HepG2 (cell line): ENCODE results near the gene TRERF1. TPM values are rescaled to one million over a fixed set of nuclear protein-coding genes. Genes with fewer than 3 reads are reported as not detected.

Experiments
- ATAC-seq: fragments of 200-7000 bp; cut with Tn5 transposase; 3 replicates; pipeline ENCODE4 v1.9.1; 2020; ENCODE audit warnings: mild to moderate bottlenecking, moderate library complexity
- BruUV-seq: library from RNA; stranded (reverse); fragments of 400-500 nt; replicated peaks from 2 replicates; lab custom pipeline; 2021; lab: Mats Ljungman, UMichigan
- CTCF ChIA-PET: fragments of 300-600 bp; formaldehyde crosslinking; extraction: SDS; loops from one replicate; lab custom pipeline; 2021; ENCODE audit warnings: low total read pairs, inconsistent platforms, low intra/inter-chr PET ratio; lab: Yijun Ruan, JAX
- POLR2A ChIA-PET: fragments of 350-600 bp; sonication (Branson Sonifier 250); formaldehyde crosslinking; loops from one replicate; lab custom pipeline; 2020; ENCODE audit warnings: antibody characterized with exemption, inconsistent platforms; lab: Yijun Ruan, JAX
- DNase-seq: peaks from one replicate; pipeline ENCODE4 v3.0.0-alpha.2; 2015; ENCODE audit warnings: low spot score
- FAIRE-seq: peaks from 3 replicates; lab custom pipeline; 2011; peaks lifted over from hg19 to GRCh38; lab: Jason Lieb, UNC
- H2AFZ ChIP-seq: one replicate; pipeline ENCODE4 v1.6.1; 2011; ENCODE audit warnings: low read length, inconsistent platforms
- H3K27ac ChIP-seq: fragments of 300-600 bp; 3 replicates; pipeline ENCODE4 v1.8.0; 2011; ENCODE audit warnings: mixed run types, mild to moderate bottlenecking, mixed read lengths, low read length, inconsistent platforms; ENCODE audit not compliant: insufficient read depth; ENCODE audit errors: extremely low read length
- H3K27me3 ChIP-seq, 2 experiments: fragments of 200-600 bp in 1 of 2; 2 replicates in 1 of 2; 3 replicates in 1 of 2; pipeline versions ENCODE4 v1.6.0 to v1.8.0; 2011; ENCODE audit warnings: low read length in 2 of 2, mild to moderate bottlenecking in 2 of 2, moderate library complexity in 2 of 2, inconsistent platforms in 1 of 2; ENCODE audit not compliant: insufficient read depth in 2 of 2, control insufficient read depth in 1 of 2
- H3K36me3 ChIP-seq, 2 experiments: fragments of 200-600 bp in 1 of 2; replicated peaks in 1 of 2; 2 replicates in 1 of 2; 3 replicates in 1 of 2; pipeline versions ENCODE4 v1.5.1 to v1.8.0; 2011; ENCODE audit warnings: low read length in 2 of 2, inconsistent platforms in 1 of 2; ENCODE audit not compliant: insufficient read depth in 2 of 2, control insufficient read depth in 1 of 2
- H3K4me1 ChIP-seq: 2 replicates; pipeline ENCODE4 v1.5.1; 2012; ENCODE audit warnings: low read length, inconsistent platforms; ENCODE audit not compliant: insufficient read depth
- H3K4me2 ChIP-seq: 2 replicates; pipeline ENCODE4 v1.6.0; 2011; ENCODE audit warnings: low read depth, low read length, inconsistent platforms
- H3K4me3 ChIP-seq, 3 experiments: fragments of 200-600 bp in 1 of 3; sonication (generic), shearing (Covaris generic) in 1 of 3; replicated peaks in 1 of 3; 2 replicates each; pipeline ENCODE4 v1.5.1; 2011 to 2016; ENCODE audit warnings: low read length in 3 of 3, inconsistent platforms in 2 of 3, low read depth in 2 of 3, mild to moderate bottlenecking in 2 of 3, control low read depth in 1 of 3, mixed read lengths in 1 of 3; ENCODE audit not compliant: insufficient read depth in 1 of 3
- H3K79me2 ChIP-seq: one replicate; pipeline ENCODE4 v1.6.1; 2011; ENCODE audit warnings: low read length, inconsistent platforms; ENCODE audit not compliant: insufficient read depth
- H3K9ac ChIP-seq: 2 replicates; pipeline ENCODE4 v1.6.0; 2011; ENCODE audit warnings: mild to moderate bottlenecking, low read depth, low read length, inconsistent platforms; ENCODE audit not compliant: insufficient read depth
- H3K9me3 ChIP-seq: 2 replicates; pipeline ENCODE4 v1.5.1; 2012; ENCODE audit warnings: mild to moderate bottlenecking, low read length
- H4K20me1 ChIP-seq: 2 replicates; pipeline ENCODE4 v1.6.0; 2011; ENCODE audit warnings: inconsistent platforms, mild to moderate bottlenecking, low read length, moderate library complexity; ENCODE audit not compliant: insufficient read depth
- IRF2 ChIP-seq: IDR thresholded peaks from 2 replicates; pipeline ENCODE4 v1.6.1; 2018; ENCODE audit warnings: missing genetic modification reagents, missing compliant biosample characterization
- MAF1 ChIP-seq: sonication (generic); formaldehyde crosslinking; IDR thresholded peaks from 2 replicates; pipeline ENCODE4 v1.5.0; 2020; ENCODE audit warnings: missing genetic modification reagents, borderline replicate concordance
- MAFF ChIP-seq: IDR thresholded peaks from 2 replicates; pipeline ENCODE4 v1.6.1; 2011; ENCODE audit warnings: low read depth, low read length, improper control_type of control experiment
- MTA1 ChIP-seq: sonication (generic); formaldehyde crosslinking; IDR thresholded peaks from 2 replicates; pipeline ENCODE4 v1.4.0; 2020; ENCODE audit warnings: missing genetic modification reagents, mild to moderate bottlenecking, borderline replicate concordance
- SMARCC2 ChIP-seq: fragments of 450-650 bp; IDR thresholded peaks from 2 replicates; pipeline ENCODE4 v1.6.1; 2017; ENCODE audit warnings: antibody characterized with exemption, mild to moderate bottlenecking
- TGIF2 ChIP-seq: IDR thresholded peaks from 2 replicates; pipeline ENCODE4 v1.6.1; 2016; ENCODE audit warnings: control low read depth, missing compliant biosample characterization
- ZBTB20 ChIP-seq: sonication (generic); formaldehyde crosslinking; IDR thresholded peaks from 2 replicates; pipeline ENCODE4 v1.8.1; 2023; ENCODE audit warnings: missing genetic modification reagents, low read depth, mild to moderate bottlenecking, borderline replicate concordance
- ZFP62 ChIP-seq: sonication (generic); formaldehyde crosslinking; IDR thresholded peaks from 2 replicates; pipeline ENCODE4 v1.4.0; 2020; ENCODE audit warnings: missing genetic modification reagents
- ZNF326 ChIP-seq: sonication (generic); formaldehyde crosslinking; IDR thresholded peaks from 2 replicates; pipeline ENCODE4 v1.4.0; 2020; ENCODE audit warnings: missing genetic modification reagents, borderline replicate concordance
- ZNF354B ChIP-seq: sonication (generic); formaldehyde crosslinking; IDR thresholded peaks from 2 replicates; pipeline ENCODE4 v1.8.0; 2022; ENCODE audit warnings: mild to moderate bottlenecking, missing genetic modification reagents
- ZNF543 ChIP-seq: sonication (generic); formaldehyde crosslinking; IDR thresholded peaks from 2 replicates; pipeline ENCODE4 v1.4.0; 2020; ENCODE audit warnings: mild to moderate bottlenecking, missing genetic modification reagents
- ZNF724P ChIP-seq: sonication (generic); formaldehyde crosslinking; IDR thresholded peaks from 2 replicates; pipeline ENCODE4 v1.8.0; 2022; ENCODE audit warnings: missing genetic modification reagents, borderline replicate concordance
- WGBS: methylation state at CpG from one replicate; pipeline ENCODE4 v1.1.6; 2017; ENCODE audit warnings: low lambda C conversion rate; 5-methylcytosine and 5-hydroxymethylcytosine counted together
- in situ Hi-C: cut with HindIII; loops from 2 replicates; pipeline ENCODE4 v1.10.0; 2017; ENCODE audit warnings: low pct_unique_long_range_greater_than_20kb; ENCODE audit not compliant: extremely low pct_ligation_motif_present
- intact Hi-C: fragments of 100-400 bp; cut with micrococcal nuclease; formaldehyde crosslinking; loops from one replicate; pipeline ENCODE4 v1.10.0; 2022; ENCODE audit not compliant: unreplicated experiment
- polyA plus RNA-seq, 8 experiments: library from polyadenylated mRNA; depleted of rRNA in 3 of 8; stranded (reverse) in 7 of 8; unstranded in 1 of 8; fragments of >200 nt; fragmentation: Illumina TruSeq in 4 of 8; extraction: Trizol in 4 of 8; gene quantifications; 2 replicates each; pipeline versions ENCODE4 v1.2.1 to v1.2.3, GENCODE V29; 2011 to 2016; ENCODE audit warnings: low read depth in 4 of 8, missing spikeins in 1 of 8, mixed read lengths in 1 of 8; ENCODE audit not compliant: insufficient read depth in 1 of 8
- total RNA-seq, 5 experiments: library from RNA; depleted of rRNA; stranded (reverse); fragments of >200 nt; fragmentation: Illumina TruSeq; extraction: Trizol; gene quantifications; 2 replicates each; pipeline ENCODE4 v1.2.3, GENCODE V29; 2016; ENCODE audit warnings: low read depth in 1 of 5
- TF ChIP-seq, protein P1 (sequence below): sonication (generic); formaldehyde crosslinking; IDR thresholded peaks from 2 replicates; pipeline ENCODE4 v1.9.0; 2021; ENCODE audit warnings: missing genetic modification reagents, mild to moderate bottlenecking, borderline replicate concordance
- TF ChIP-seq, protein P2 (sequence below): sonication (generic); formaldehyde crosslinking; IDR thresholded peaks from 2 replicates; pipeline ENCODE4 v1.5.0; 2020; ENCODE audit warnings: mild to moderate bottlenecking, missing genetic modification reagents, moderate library complexity

TRERF1 gene
- total and polyA plus RNA-seq, 2 of the 13 experiments (the other 11 are each of a cell fraction or from before 2014, with no cell fraction given) = 0.02 TPM; not detected in 1

DNA sequence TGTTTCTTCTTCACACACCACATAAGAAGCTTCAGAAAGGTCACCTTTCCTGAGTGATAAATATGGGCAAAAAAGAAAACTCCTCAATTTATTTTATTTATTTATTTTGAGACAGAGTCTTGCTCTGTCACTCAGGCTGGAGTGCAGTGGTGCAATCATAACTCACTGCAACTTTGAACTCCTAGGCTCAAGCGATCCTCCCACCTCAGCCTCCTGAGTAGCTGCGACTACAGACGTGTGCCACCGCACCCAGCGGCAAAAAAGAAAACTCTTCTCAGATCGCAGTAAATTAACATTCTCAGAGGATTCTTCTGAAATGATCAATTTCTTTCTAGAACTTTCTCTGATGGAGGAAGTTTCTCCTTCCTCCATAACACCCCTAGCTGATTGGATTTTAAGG, 111.2 kb downstream of the TRERF1 start:
- Histone ChIP-seq H3K4me3 (no peak overlapping the region), H4K20me1 (no peaks in the 10 kb centered on the region), H3K4me1 (no peaks in the 10 kb centered on the region), H3K79me2 (no peaks in the 10 kb centered on the region), H3K9me3 (no peaks in the 10 kb centered on the region), H3K36me3 (no peaks in the 10 kb centered on the region), H3K27me3 (peaks cover 2 to 24% of the 10 kb centered on the region in 2 experiments; a peak in 4 of 5 replicates), H3K27ac (no peak overlapping the region), H2AFZ (no peak overlapping the region), H3K4me2 (no peak overlapping the region)
- WGBS = 69% methylated on average over 6 of the region's 6 CpGs
- CTCF ChIA-PET = no interaction called here
- in situ Hi-C loops (no loop called here), intact Hi-C loops (no loop called here)
- POLR2A ChIA-PET = no interaction called here
- DNase-seq = no peak
- ATAC-seq = no peak
- no peak for TF ChIP-seq ZNF543 (CRISPR knock-in tag)
- TF ChIP-seq, protein P1, sequence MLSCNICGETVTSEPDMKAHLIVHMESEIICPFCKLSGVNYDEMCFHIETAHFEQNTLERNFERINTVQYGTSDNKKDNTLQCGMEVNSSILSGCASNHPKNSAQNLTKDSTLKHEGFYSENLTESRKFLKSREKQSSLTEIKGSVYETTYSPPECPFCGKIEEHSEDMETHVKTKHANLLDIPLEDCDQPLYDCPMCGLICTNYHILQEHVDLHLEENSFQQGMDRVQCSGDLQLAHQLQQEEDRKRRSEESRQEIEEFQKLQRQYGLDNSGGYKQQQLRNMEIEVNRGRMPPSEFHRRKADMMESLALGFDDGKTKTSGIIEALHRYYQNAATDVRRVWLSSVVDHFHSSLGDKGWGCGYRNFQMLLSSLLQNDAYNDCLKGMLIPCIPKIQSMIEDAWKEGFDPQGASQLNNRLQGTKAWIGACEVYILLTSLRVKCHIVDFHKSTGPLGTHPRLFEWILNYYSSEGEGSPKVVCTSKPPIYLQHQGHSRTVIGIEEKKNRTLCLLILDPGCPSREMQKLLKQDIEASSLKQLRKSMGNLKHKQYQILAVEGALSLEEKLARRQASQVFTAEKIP (CRISPR knock-in tag) = no peak
- TF ChIP-seq MTA1 (CRISPR knock-in tag) = no peak
- TF ChIP-seq, all 625 proteins: peak for 0
- no peak for FAIRE-seq
- no peak overlapping the region for H3K9ac ChIP-seq
- BruUV-seq = no TSS peak

DNA sequence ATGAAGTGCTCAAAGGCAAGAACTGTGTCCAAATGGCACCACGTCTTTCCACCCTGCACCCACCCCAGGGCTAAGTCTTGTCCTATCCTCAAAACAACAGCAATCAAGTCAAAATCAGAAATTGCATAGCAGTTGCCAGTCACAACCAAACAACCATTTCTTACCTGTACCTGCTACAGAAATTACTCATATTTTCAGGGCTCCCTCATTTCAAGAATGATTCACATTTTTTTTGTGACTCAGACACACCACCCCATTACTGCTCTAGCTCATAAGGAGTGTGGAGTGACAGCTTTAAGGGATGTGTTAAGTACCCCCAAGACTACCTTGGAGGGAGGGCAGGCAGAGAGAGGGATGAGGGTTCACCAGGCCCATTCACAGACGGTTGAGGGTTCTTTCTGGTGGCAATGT, 111.7 kb downstream of the TRERF1 start:
- in situ Hi-C loops (no loop called here), intact Hi-C loops (no loop called here)
- no peak overlapping the region for H3K4me3 ChIP-seq
- DNase-seq = no peak
- CTCF ChIA-PET = no interaction called here
- no peak for FAIRE-seq
- no peak overlapping the region for H3K27ac ChIP-seq
- no peak for ATAC-seq
- H3K27me3 ChIP-seq = peaks cover 2 to 23% of the 10 kb centered on the region in 2 experiments; a peak in 4 of 5 replicates
- H2AFZ ChIP-seq = no peak overlapping the region
- H3K4me1 ChIP-seq = no peaks in the 10 kb centered on the region
- TF ChIP-seq SMARCC2 = no peak
- no peak for TF ChIP-seq TGIF2
- no peak for TF ChIP-seq IRF2 (CRISPR knock-in tag)
- TF ChIP-seq ZNF354B = no peak
- TF ChIP-seq ZNF724P (CRISPR knock-in tag) = no peak
- no peak for TF ChIP-seq MAF1
- no peak for TF ChIP-seq ZFP62 (CRISPR knock-in tag)
- no peak for TF ChIP-seq ZNF326 (CRISPR knock-in tag)
- TF ChIP-seq, protein P2, sequence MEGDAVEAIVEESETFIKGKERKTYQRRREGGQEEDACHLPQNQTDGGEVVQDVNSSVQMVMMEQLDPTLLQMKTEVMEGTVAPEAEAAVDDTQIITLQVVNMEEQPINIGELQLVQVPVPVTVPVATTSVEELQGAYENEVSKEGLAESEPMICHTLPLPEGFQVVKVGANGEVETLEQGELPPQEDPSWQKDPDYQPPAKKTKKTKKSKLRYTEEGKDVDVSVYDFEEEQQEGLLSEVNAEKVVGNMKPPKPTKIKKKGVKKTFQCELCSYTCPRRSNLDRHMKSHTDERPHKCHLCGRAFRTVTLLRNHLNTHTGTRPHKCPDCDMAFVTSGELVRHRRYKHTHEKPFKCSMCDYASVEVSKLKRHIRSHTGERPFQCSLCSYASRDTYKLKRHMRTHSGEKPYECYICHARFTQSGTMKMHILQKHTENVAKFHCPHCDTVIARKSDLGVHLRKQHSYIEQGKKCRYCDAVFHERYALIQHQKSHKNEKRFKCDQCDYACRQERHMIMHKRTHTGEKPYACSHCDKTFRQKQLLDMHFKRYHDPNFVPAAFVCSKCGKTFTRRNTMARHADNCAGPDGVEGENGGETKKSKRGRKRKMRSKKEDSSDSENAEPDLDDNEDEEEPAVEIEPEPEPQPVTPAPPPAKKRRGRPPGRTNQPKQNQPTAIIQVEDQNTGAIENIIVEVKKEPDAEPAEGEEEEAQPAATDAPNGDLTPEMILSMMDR (CRISPR knock-in tag) = no peak
- TF ChIP-seq MAFF = no peak
- no peak for TF ChIP-seq ZBTB20
- H4K20me1 ChIP-seq = no peaks in the 10 kb centered on the region
- H3K4me2 ChIP-seq = no peak overlapping the region
- POLR2A ChIA-PET = no interaction called here
- 10% methylated on average over 2 of the region's 2 CpGs for WGBS
- BruUV-seq = no TSS peak
- H3K9ac ChIP-seq = no peak overlapping the region
- no peaks in the 10 kb centered on the region for H3K9me3 ChIP-seq
- no peaks in the 10 kb centered on the region for H3K79me2 ChIP-seq
- no peaks in the 10 kb centered on the region for H3K36me3 ChIP-seq
